Gastroesophageal sphincter (tissue), 4 donors: ENCODE data around the gene GRAMD4. TPM values are rescaled to one million over a fixed set of nuclear protein-coding genes. Genes with fewer than 3 reads are reported as not detected.

Source experiments
- ATAC-seq: fragments of 150-250 bp; one replicate; pipeline ENCODE4 v1.9.1; 2016; ENCODE audit warnings: mild to moderate bottlenecking, moderate library complexity
- H3K27ac ChIP-seq, 4 donors: fragments of 200-600 bp; sonication (generic) in 3 of 4; 1 replicate in 3 of 4; 2 replicates in 1 of 4; pipeline ENCODE4 v1.5.1; 2016 to 2019
- H3K27me3 ChIP-seq: fragments of 200-600 bp; sonication (generic); one replicate; pipeline ENCODE4 v1.5.1; 2019
- H3K36me3 ChIP-seq, 2 donors: fragments of 200-600 bp; sonication (generic); one replicate each; pipeline ENCODE4 v1.5.1; 2019; ENCODE audit warnings: control low read depth in 1 of 2
- H3K4me1 ChIP-seq, 3 donors: fragments of 200-600 bp; sonication (generic); 1 replicate in 2 of 3; 2 replicates in 1 of 3; pipeline ENCODE4 v1.5.1; 2016 to 2019; ENCODE audit warnings: control low read depth in 2 of 3
- H3K4me3 ChIP-seq, 2 donors: fragments of 200-600 bp; sonication (generic); one replicate each; pipeline ENCODE4 v1.5.1; 2019; ENCODE audit warnings: mild to moderate bottlenecking in 1 of 2, moderate library complexity in 1 of 2
- H3K9me3 ChIP-seq, 3 donors: fragments of 200-600 bp; sonication (generic); one replicate each; pipeline ENCODE4 v1.5.1; 2017 to 2019; ENCODE audit warnings: control low read depth in 2 of 3
- CTCF ChIP-seq, 4 experiments: fragments of 200-600 bp in 2 of 4; fragments of 450-650 bp in 2 of 4; sonication (generic) in 1 of 4; IDR thresholded peaks; one replicate each; pipeline ENCODE4 v1.5.1; 2017 to 2019; ENCODE audit warnings: antibody characterized with exemption in 4 of 4, mild to moderate bottlenecking in 2 of 4, moderate library complexity in 2 of 4
- EP300 ChIP-seq: sonication (generic); formaldehyde crosslinking; IDR thresholded peaks from one replicate; pipeline ENCODE4 v1.6.1; 2017; ENCODE audit warnings: antibody characterized with exemption, mild to moderate bottlenecking
- POLR2A ChIP-seq, 2 donors: fragments of 450-650 bp; IDR thresholded peaks; one replicate each; pipeline ENCODE4 v1.6.1; 2017; ENCODE audit warnings: antibody characterized with exemption in 2 of 2, mild to moderate bottlenecking in 2 of 2, moderate library complexity in 1 of 2
- POLR2AphosphoS5 ChIP-seq: sonication (generic); formaldehyde crosslinking; IDR thresholded peaks from one replicate; pipeline ENCODE4 v1.6.1; 2017; ENCODE audit warnings: antibody characterized with exemption
- WGBS, 2 donors: methylation state at CpG; one replicate each; pipeline ENCODE4 v1.1.5; 2018; ENCODE audit warnings: low coverage in 1 of 2; 5-methylcytosine and 5-hydroxymethylcytosine counted together
- total RNA-seq, 4 donors: library from RNA; depleted of rRNA; stranded (reverse); fragments of >200 nt; gene quantifications; one replicate each; pipeline ENCODE4 v1.1.0, GENCODE V29; 2016

Gene GRAMD4
- total RNA-seq, 4 donors from 2014 or later, result 10.8 to 53.3 (median 33.2) TPM

GRCh38 chr22:46710806-46711205 lies 90.6 kb downstream of the GRAMD4 start:
- 83 to 86% methylated on average over 8 to 11 of the region's 11 CpGs for WGBS, 2 donors
- TF ChIP-seq POLR2A (IDR thresholded peaks at IDR 0.05), result no peak
- no peak for TF ChIP-seq CTCF (IDR thresholded peaks at IDR 0.05)
- TF ChIP-seq POLR2AphosphoS5, result no peak
- TF ChIP-seq EP300, result no peak
- no peaks in the 10 kb centered on the region for H3K9me3 ChIP-seq
- ATAC-seq, result no peak
- no peak overlapping the region for H3K27ac ChIP-seq
- peaks cover 0 to 13% (median 6%) of the 10 kb centered on the region in 3 donors for H3K4me1 ChIP-seq
- no peaks in the 10 kb centered on the region for H3K27me3 ChIP-seq
- peaks cover 0 to 78% of the 10 kb centered on the region in 2 donors for H3K36me3 ChIP-seq
- no peak overlapping the region for H3K4me3 ChIP-seq

DNA sequence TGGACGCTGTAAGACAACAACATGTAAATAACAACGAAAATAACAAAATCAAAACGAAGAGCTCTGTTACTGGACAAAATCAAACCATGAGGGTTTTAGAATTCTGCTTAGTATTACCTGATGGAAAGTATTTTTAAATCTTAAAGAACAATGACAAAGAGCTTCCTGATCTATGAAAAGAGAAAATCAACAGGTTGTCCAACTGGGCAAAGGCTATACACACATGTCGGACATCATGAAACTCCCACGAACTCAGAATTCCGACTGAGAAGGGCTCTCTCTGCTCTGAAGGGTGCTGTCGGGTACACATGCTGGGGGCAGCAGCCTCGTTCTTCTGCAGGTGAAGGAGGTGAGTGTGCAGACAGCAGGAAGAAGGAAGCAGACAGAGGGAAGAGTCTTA lies 92.1 kb downstream of the GRAMD4 start:
- no peak overlapping the region for H3K27ac ChIP-seq
- no peaks in the 10 kb centered on the region for H3K27me3 ChIP-seq
- H3K9me3 ChIP-seq, result no peaks in the 10 kb centered on the region
- H3K36me3 ChIP-seq, result peaks cover 0 to 75% of the 10 kb centered on the region in 2 donors
- H3K4me3 ChIP-seq, result no peak overlapping the region
- WGBS, 2 donors, result 89 to 99% methylated on average over 8 of the region's 8 CpGs
- no peak for ATAC-seq
- TF ChIP-seq POLR2AphosphoS5 (no peak), POLR2A (IDR thresholded peaks at IDR 0.05) (no peak), EP300 (no peak), CTCF (IDR thresholded peaks at IDR 0.05) (no peak)
- peaks cover 0 to 13% (median 6%) of the 10 kb centered on the region in 3 donors for H3K4me1 ChIP-seq

GRCh38 chr22:46714550-46714949 lies 94.4 kb downstream of the GRAMD4 start:
- peak overlapping the region in 1 of 4 donors; percentile 1 for H3K27ac ChIP-seq
- ATAC-seq, result peak; percentile 34
- TF ChIP-seq CTCF (IDR thresholded peaks at IDR 0.05) (no peak), POLR2A (IDR thresholded peaks at IDR 0.05) (no peak), EP300 (no peak), POLR2AphosphoS5 (no peak)
- peaks cover 0 to 75% of the 10 kb centered on the region in 2 donors for H3K36me3 ChIP-seq
- H3K4me1 ChIP-seq, result peaks cover 0 to 13% (median 6%) of the 10 kb centered on the region in 3 donors
- no peaks in the 10 kb centered on the region for H3K27me3 ChIP-seq
- no peak overlapping the region for H3K4me3 ChIP-seq
- WGBS, 2 donors, result 36 to 42% methylated on average over 4 of the region's 4 CpGs
- no peaks in the 10 kb centered on the region for H3K9me3 ChIP-seq

- no peak for ATAC-seq
- H3K4me1 ChIP-seq, result peaks cover 0 to 2% (median 0%) of the 10 kb centered on the region in 3 donors
- 97% methylated on average over 9 of the region's 11 CpGs; no CpG with 5 or more reads in 1 of the 2 donors for WGBS, 2 donors
- no peak overlapping the region for H3K4me3 ChIP-seq
- no peak overlapping the region for H3K27ac ChIP-seq
- peaks cover 0 to 84% of the 10 kb centered on the region in 2 donors for H3K36me3 ChIP-seq
- no peak for TF ChIP-seq EP300
- no peak for TF ChIP-seq POLR2AphosphoS5
- no peak for TF ChIP-seq POLR2A (IDR thresholded peaks at IDR 0.05)
- TF ChIP-seq CTCF (IDR thresholded peaks at IDR 0.05), result no peak
- H3K9me3 ChIP-seq, result no peaks in the 10 kb centered on the region
- no peaks in the 10 kb centered on the region for H3K27me3 ChIP-seq
Observed at GRCh38 chr22:46719921-46720320, 99.7 kb downstream of the GRAMD4 start.

GRCh38 chr22:46721501-46722085 lies 101.4 kb downstream of the GRAMD4 start:
- H3K4me3 ChIP-seq, result no peak overlapping the region
- peaks cover 0 to 7% (median 0%) of the 10 kb centered on the region in 3 donors for H3K4me1 ChIP-seq
- no peaks in the 10 kb centered on the region for H3K9me3 ChIP-seq
- ATAC-seq, result no peak
- H3K27ac ChIP-seq, result no peak overlapping the region
- TF ChIP-seq CTCF (IDR thresholded peaks at IDR 0.05) (no peak), EP300 (no peak), POLR2A (IDR thresholded peaks at IDR 0.05) (no peak), POLR2AphosphoS5 (no peak)
- peaks cover 0 to 82% of the 10 kb centered on the region in 2 donors for H3K36me3 ChIP-seq
- WGBS, 2 donors, result 71 to 90% methylated on average over 6 to 11 of the region's 16 CpGs
- no peaks in the 10 kb centered on the region for H3K27me3 ChIP-seq
